CD4-positive, alpha-beta T cell (primary cell): ENCODE results near the gene MRPL51. TPM values are rescaled to one million over a fixed set of nuclear protein-coding genes. Genes with fewer than 3 reads are reported as not detected.
A peak's percentile ranks its signal among the peaks of the same experiment; 100 is the strongest.

Experiments used
- ATAC-seq: fragments of 200-7000 bp; cut with Tn5 transposase; one replicate; pipeline ENCODE4 v1.10.0; 2022; ENCODE audit warnings: mild to moderate bottlenecking; ENCODE audit not compliant: poor library complexity
- CTCF ChIA-PET: fragments of 350-600 bp; sonication (Branson Sonifier 250); formaldehyde crosslinking; loops from one replicate; lab custom pipeline; 2021; ENCODE audit warnings: antibody characterized with exemption, inconsistent platforms; lab: Charles Lee
- POLR2A ChIA-PET: fragments of 350-600 bp; sonication (Branson Sonifier 250); formaldehyde crosslinking; loops from one replicate; lab custom pipeline; 2021; ENCODE audit warnings: antibody characterized with exemption, inconsistent platforms; lab: Charles Lee
- DNase-seq, 14 experiments: peaks; one replicate each; pipeline ENCODE4 v3.0.0-alpha.2; 2013 to 2020; ENCODE audit warnings: mixed read lengths in 2 of 14
- H3K27ac ChIP-seq, 2 donors: one replicate each; pipeline versions ENCODE4 v1.5.1 to v1.7.0; 2013; ENCODE audit warnings: low read length in 2 of 2, low read depth in 1 of 2, mild to moderate bottlenecking in 1 of 2
- H3K27me3 ChIP-seq, 2 experiments: 1 replicate in 1 of 2; 2 replicates in 1 of 2; pipeline versions ENCODE4 v1.6.1 to v1.7.0; 2013; ENCODE audit warnings: low read length in 2 of 2, control low read depth in 1 of 2, mild to moderate bottlenecking in 1 of 2, moderate library complexity in 1 of 2; ENCODE audit not compliant: insufficient read depth in 2 of 2, control insufficient read depth in 1 of 2
- H3K36me3 ChIP-seq: one replicate; pipeline ENCODE4 v1.6.1; 2013; ENCODE audit warnings: low read length, control low read depth; ENCODE audit not compliant: insufficient read depth
- H3K4me1 ChIP-seq: one replicate; pipeline ENCODE4 v1.6.1; 2013; ENCODE audit warnings: low read length, control low read depth; ENCODE audit not compliant: insufficient read depth
- H3K4me3 ChIP-seq: one replicate; pipeline ENCODE4 v1.5.1; 2013; ENCODE audit warnings: mild to moderate bottlenecking, low read length, moderate library complexity
- H3K9me3 ChIP-seq, 2 experiments: 1 replicate in 1 of 2; 2 replicates in 1 of 2; pipeline versions ENCODE4 v1.6.1 to v1.7.0; 2013; ENCODE audit warnings: low read length in 2 of 2, mild to moderate bottlenecking in 2 of 2, control low read depth in 1 of 2, moderate library complexity in 1 of 2; ENCODE audit not compliant: control insufficient read depth in 1 of 2, insufficient read depth in 1 of 2
- H3K27ac Mint-ChIP-seq: one replicate; pipeline ENCODE4 v1.8.0; 2020; ENCODE audit warnings: mixed read lengths
- H3K27me3 Mint-ChIP-seq: one replicate; pipeline ENCODE4 v1.8.0; 2021; ENCODE audit warnings: mixed read lengths
- H3K36me3 Mint-ChIP-seq: one replicate; pipeline ENCODE4 v1.8.0; 2021; ENCODE audit warnings: low read depth, mixed read lengths
- H3K4me1 Mint-ChIP-seq: one replicate; pipeline ENCODE4 v1.8.0; 2021; ENCODE audit warnings: low read depth, mixed read lengths
- H3K4me3 Mint-ChIP-seq: one replicate; pipeline ENCODE4 v1.8.0; 2020; ENCODE audit warnings: mild to moderate bottlenecking, mixed read lengths
- H3K9me3 Mint-ChIP-seq: one replicate; pipeline ENCODE4 v1.8.0; 2020; ENCODE audit warnings: mixed read lengths
- CTCF ChIP-seq: fragments of 200-600 bp; IDR thresholded peaks from one replicate; pipeline ENCODE4 v1.8.0; 2022; ENCODE audit warnings: antibody characterized with exemption, mild to moderate bottlenecking
- intact Hi-C, 2 experiments: fragments of 100-400 bp; cut with DNase I in 1 of 2; cut with micrococcal nuclease in 1 of 2; formaldehyde crosslinking; loops; one replicate each; pipeline versions ENCODE4 v1.15.1 to v1.9.0; 2023 to 2025; cut with DNase I, micrococcal nuclease
- total RNA-seq, 174 experiments: library from RNA in 2 of 174; stranded (reverse) in 2 of 174; gene quantifications; one replicate each; pipeline ENCODE4 v1.2.3 and lab custom pipeline; 2021 to 2026

MRPL51 gene
- total RNA-seq, 2 experiments from 2014 or later, result 15.1 to 16.7 TPM

GRCh38 chr12:6471989-6472360 is 21.1 kb downstream of the MRPL51 start:
- ChIA-PET POLR2A (interaction anchor here (1.5 to 4.3 kb wide), 6 partner anchors 14 to 136 kb away, joined by 6 to 76 read pairs (median 27); partner anchors contain the start of genes MRPL51 and NOP2), CTCF (no interaction called here)
- peak overlapping the region; percentile 50 for H3K27ac Mint-ChIP-seq
- intact Hi-C loops, result loop anchor here (1.0 to 2.0 kb wide), 2 partner anchors 21 to 63 kb away; partner anchors contain the start of genes GAPDH (in 1 of the 2) and MRPL51 (in 1 of the 2)
- no peaks in the 10 kb centered on the region for H3K9me3 ChIP-seq
- DNase-seq (peak in 1 of 14 experiments; percentile 33), ATAC-seq (no peak)
- peaks cover 38% of the 10 kb centered on the region for H3K36me3 Mint-ChIP-seq
- H3K4me3 ChIP-seq, result no peak overlapping the region
- H3K36me3 ChIP-seq, result peaks cover under 1% of the 10 kb centered on the region
- no peaks in the 10 kb centered on the region for H3K9me3 Mint-ChIP-seq
- no peaks in the 10 kb centered on the region for H3K27me3 Mint-ChIP-seq
- H3K4me1 ChIP-seq, result peaks cover 37% of the 10 kb centered on the region
- peak overlapping the region; percentile 94 for H3K4me3 Mint-ChIP-seq
- no peaks in the 10 kb centered on the region for H3K27me3 ChIP-seq
- peaks cover 49% of the 10 kb centered on the region for H3K4me1 Mint-ChIP-seq
- H3K27ac ChIP-seq, result no peak overlapping the region
- TF ChIP-seq CTCF, result no peak

GRCh38 chr12:6470375-6471163 is 22.5 kb downstream of the MRPL51 start, which contains the start of gene VAMP1:
Gene VAMP1, minus strand, starts transcription at chr12:6470677. Its CDS starts 146 bp downstream, at chr12:6470531.
- ATAC-seq (peak; percentile 87), DNase-seq (peak; percentile 95 to 99 (median 97))
- Mint-ChIP-seq H3K9me3 (no peaks in the 10 kb centered on the region), H3K4me1 (peaks cover 63% of the 10 kb centered on the region), H3K36me3 (peaks cover 51% of the 10 kb centered on the region), H3K27ac (peak within 1 kb of the TSS; percentile 92), H3K4me3 (peak within 1 kb of the TSS; percentile 94), H3K27me3 (no peaks in the 10 kb centered on the region)
- CTCF ChIA-PET, result interaction anchor here (0.6 to 2.0 kb wide), 14 partner anchors 10 to 147 kb away, joined by 3 to 22 read pairs (median 4); no protein-coding TSS in a partner anchor
- Histone ChIP-seq H3K27ac (peak within 1 kb of the TSS; percentile 72 to 73), H3K36me3 (peaks cover 15% of the 10 kb centered on the region), H3K4me1 (peaks cover 50% of the 10 kb centered on the region), H3K27me3 (no peaks in the 10 kb centered on the region), H3K4me3 (peak within 1 kb of the TSS; percentile 94), H3K9me3 (no peaks in the 10 kb centered on the region)
- TF ChIP-seq CTCF, result no peak
- intact Hi-C loops, result loop anchor here (1.0 to 2.0 kb wide), 3 partner anchors 23 to 65 kb away; partner anchors contain the start of genes MRPL51 (in 2 of the 2) and GAPDH (in 1 of the 2)
- POLR2A ChIA-PET, result interaction anchor here (0.6 to 4.3 kb wide), 49 partner anchors 9 to 402 kb away, joined by 3 to 90 read pairs (median 6); partner anchors contain the start of genes CD27, CDCA3, COPS7A and GAPDH

- Mint-ChIP-seq H3K4me1 (peaks cover 68% of the 10 kb centered on the region), H3K4me3 (peak overlapping the region; percentile 94), H3K36me3 (peaks cover 57% of the 10 kb centered on the region), H3K27ac (peak overlapping the region; percentile 92), H3K27me3 (no peaks in the 10 kb centered on the region), H3K9me3 (no peaks in the 10 kb centered on the region)
- DNase-seq (no peak), ATAC-seq (no peak)
- TF ChIP-seq CTCF, result no peak
- peak overlapping the region; percentile 72 to 73 for H3K27ac ChIP-seq
- intact Hi-C loops, result loop anchor here (1.0 to 2.0 kb wide), 3 partner anchors 24 to 66 kb away; partner anchors contain the start of genes GAPDH (in 1 of the 2) and MRPL51 (in 1 of the 2)
- no peaks in the 10 kb centered on the region for H3K27me3 ChIP-seq
- peaks cover 21% of the 10 kb centered on the region for H3K36me3 ChIP-seq
- CTCF ChIA-PET, result interaction anchor here (0.6 to 2.0 kb wide), 13 partner anchors 9 to 147 kb away, joined by 3 to 22 read pairs (median 4); no protein-coding TSS in a partner anchor
- peak overlapping the region; percentile 94 for H3K4me3 ChIP-seq
- POLR2A ChIA-PET, result interaction anchor here (0.6 to 4.3 kb wide), 42 partner anchors 8 to 403 kb away, joined by 3 to 90 read pairs (median 8); partner anchors contain the start of genes CD27, CDCA3, COPS7A and GAPDH
- H3K4me1 ChIP-seq, result peaks cover 56% of the 10 kb centered on the region
- no peaks in the 10 kb centered on the region for H3K9me3 ChIP-seq
These were observed 23.3 kb downstream of the MRPL51 start for GRCh38 chr12:6469609-6470374.
